Inflammatory macrophage (primary cell): ENCODE measurements around the gene AQP12B.
"Not testable (repeated sequence)": the region's sequence is repeated elsewhere in the genome, so short reads cannot be mapped to it uniquely, and the experiment has no call there.

ENCODE experiments used
- DNase-seq, 2 donors: peaks; one replicate each; pipeline ENCODE4 v3.0.0-alpha.2; 2020 to 2022

Gene AQP12B

GRCh38 chr2:240701091-240701735 is 18.5 kb upstream of the AQP12B start:
- DNase-seq = no peak

GRCh38 chr2:240700616-240701015 is 17.9 kb upstream of the AQP12B start:
- not testable (repeated sequence) for DNase-seq

GRCh38 chr2:240699835-240700234 is 17.1 kb upstream of the AQP12B start:
- not testable (repeated sequence) for DNase-seq

GRCh38 chr2:240698852-240699561 is 16.3 kb upstream of the AQP12B start:
- not testable (repeated sequence) for DNase-seq

- DNase-seq = not testable (repeated sequence)
Observed at GRCh38 chr2:240696469-240696868, 13.8 kb upstream of the AQP12B start.

- not testable (repeated sequence) for DNase-seq
Observed at GRCh38 chr2:240695593-240695992, 12.9 kb upstream of the AQP12B start.

GRCh38 chr2:240694304-240694703 is 11.6 kb upstream of the AQP12B start:
- DNase-seq = not testable (repeated sequence)

- DNase-seq = not testable (repeated sequence)
Observed at GRCh38 chr2:240692583-240693561, 10.2 kb upstream of the AQP12B start.

- DNase-seq = not testable (repeated sequence)
Observed at GRCh38 chr2:240691631-240692420, 9.1 kb upstream of the AQP12B start, which contains the start of gene AQP12A. Gene AQP12A, plus strand, starts transcription at chr2:240691866. Its CDS starts 48 bp downstream, at chr2:240691914.

- DNase-seq = not testable (repeated sequence)
Observed at GRCh38 chr2:240691075-240691427, 8.4 kb upstream of the AQP12B start.

GRCh38 chr2:240690421-240691074 is 7.9 kb upstream of the AQP12B start:
- DNase-seq = not testable (repeated sequence)

GRCh38 chr2:240689975-240690374 is 7.3 kb upstream of the AQP12B start:
- DNase-seq = no peak

- no peak for DNase-seq
Observed at GRCh38 chr2:240688553-240688919, 5.9 kb upstream of the AQP12B start.

- no peak for DNase-seq
Observed at GRCh38 chr2:240687741-240688552, 5.3 kb upstream of the AQP12B start.

- DNase-seq = no peak
Observed at GRCh38 chr2:240687045-240687740, 4.5 kb upstream of the AQP12B start.

- no peak for DNase-seq
Observed at GRCh38 chr2:240686460-240686859, 3.8 kb upstream of the AQP12B start.

- DNase-seq = no peak
Observed at GRCh38 chr2:240685771-240686371, 3.2 kb upstream of the AQP12B start.

GRCh38 chr2:240683980-240684728 is 1.5 kb upstream of the AQP12B start:
- not testable (repeated sequence) for DNase-seq
